Peyer's patch (tissue), 4 donors: ENCODE data around the gene BBLN.
"Not testable (repeated sequence)": the region's sequence is repeated elsewhere in the genome, so short reads cannot be mapped to it uniquely, and the experiment has no call there.

ENCODE experiments used
- POLR2A ChIP-seq, 2 donors: fragments of 450-650 bp; IDR thresholded peaks; one replicate each; pipeline ENCODE4 v1.5.1; 2017; ENCODE audit warnings: antibody characterized with exemption in 2 of 2, mild to moderate bottlenecking in 2 of 2, moderate library complexity in 2 of 2
- TF ChIP-seq, protein P1 (sequence below), 6 experiments: fragments of 450-650 bp in 4 of 6; fragments of 200-600 bp in 2 of 6; sonication (generic) in 1 of 6; IDR thresholded peaks; one replicate each; pipeline ENCODE4 v1.5.1; 2017 to 2019; ENCODE audit warnings: antibody characterized with exemption in 6 of 6, mild to moderate bottlenecking in 3 of 6, moderate library complexity in 1 of 6

- not testable (repeated sequence) for TF ChIP-seq POLR2A (IDR thresholded peaks at IDR 0.05)
- TF ChIP-seq, protein P1, sequence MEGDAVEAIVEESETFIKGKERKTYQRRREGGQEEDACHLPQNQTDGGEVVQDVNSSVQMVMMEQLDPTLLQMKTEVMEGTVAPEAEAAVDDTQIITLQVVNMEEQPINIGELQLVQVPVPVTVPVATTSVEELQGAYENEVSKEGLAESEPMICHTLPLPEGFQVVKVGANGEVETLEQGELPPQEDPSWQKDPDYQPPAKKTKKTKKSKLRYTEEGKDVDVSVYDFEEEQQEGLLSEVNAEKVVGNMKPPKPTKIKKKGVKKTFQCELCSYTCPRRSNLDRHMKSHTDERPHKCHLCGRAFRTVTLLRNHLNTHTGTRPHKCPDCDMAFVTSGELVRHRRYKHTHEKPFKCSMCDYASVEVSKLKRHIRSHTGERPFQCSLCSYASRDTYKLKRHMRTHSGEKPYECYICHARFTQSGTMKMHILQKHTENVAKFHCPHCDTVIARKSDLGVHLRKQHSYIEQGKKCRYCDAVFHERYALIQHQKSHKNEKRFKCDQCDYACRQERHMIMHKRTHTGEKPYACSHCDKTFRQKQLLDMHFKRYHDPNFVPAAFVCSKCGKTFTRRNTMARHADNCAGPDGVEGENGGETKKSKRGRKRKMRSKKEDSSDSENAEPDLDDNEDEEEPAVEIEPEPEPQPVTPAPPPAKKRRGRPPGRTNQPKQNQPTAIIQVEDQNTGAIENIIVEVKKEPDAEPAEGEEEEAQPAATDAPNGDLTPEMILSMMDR (IDR thresholded peaks at IDR 0.05) = not testable (repeated sequence)
These were observed 28.7 kb upstream of the BBLN start for GRCh38 chr9:128131346-128131745.
